NB4 (cell line): ENCODE results near the gene KTN1.

Experiments
- POLR2A ChIP-seq: IDR thresholded peaks from 2 replicates; pipeline ENCODE4 v1.6.1; 2011; ENCODE audit warnings: mild to moderate bottlenecking; ENCODE audit not compliant: insufficient read length; ENCODE audit errors: extremely low read depth
- TF ChIP-seq, protein P1 (sequence below): IDR thresholded peaks from one replicate; pipeline ENCODE4 v1.5.1; 2012; ENCODE audit warnings: low read depth, low read length
- TF ChIP-seq, protein P2 (sequence below): IDR thresholded peaks from 2 replicates; pipeline ENCODE4 v1.6.1; 2011; ENCODE audit warnings: low read depth, low read length

DNA sequence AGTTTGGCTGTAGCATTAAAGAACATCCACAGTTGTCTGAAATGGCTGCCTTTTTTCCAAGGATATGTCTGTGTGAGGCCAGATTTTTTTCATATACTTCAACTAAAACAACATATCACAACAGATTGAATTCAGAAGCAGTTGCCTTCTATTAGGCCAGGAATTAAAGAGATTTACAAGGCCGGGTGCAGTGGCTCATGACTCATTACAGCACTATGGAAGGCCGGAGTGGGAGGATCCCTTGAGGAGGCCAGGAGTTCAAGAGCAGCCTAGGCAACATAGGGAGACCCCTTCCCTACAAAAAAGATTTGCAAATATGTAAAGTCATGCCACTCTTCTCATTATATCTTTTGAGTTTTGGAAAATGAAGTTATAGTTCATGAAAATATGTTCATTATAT is 108.6 kb downstream of the KTN1 start:
- TF ChIP-seq, protein P1, sequence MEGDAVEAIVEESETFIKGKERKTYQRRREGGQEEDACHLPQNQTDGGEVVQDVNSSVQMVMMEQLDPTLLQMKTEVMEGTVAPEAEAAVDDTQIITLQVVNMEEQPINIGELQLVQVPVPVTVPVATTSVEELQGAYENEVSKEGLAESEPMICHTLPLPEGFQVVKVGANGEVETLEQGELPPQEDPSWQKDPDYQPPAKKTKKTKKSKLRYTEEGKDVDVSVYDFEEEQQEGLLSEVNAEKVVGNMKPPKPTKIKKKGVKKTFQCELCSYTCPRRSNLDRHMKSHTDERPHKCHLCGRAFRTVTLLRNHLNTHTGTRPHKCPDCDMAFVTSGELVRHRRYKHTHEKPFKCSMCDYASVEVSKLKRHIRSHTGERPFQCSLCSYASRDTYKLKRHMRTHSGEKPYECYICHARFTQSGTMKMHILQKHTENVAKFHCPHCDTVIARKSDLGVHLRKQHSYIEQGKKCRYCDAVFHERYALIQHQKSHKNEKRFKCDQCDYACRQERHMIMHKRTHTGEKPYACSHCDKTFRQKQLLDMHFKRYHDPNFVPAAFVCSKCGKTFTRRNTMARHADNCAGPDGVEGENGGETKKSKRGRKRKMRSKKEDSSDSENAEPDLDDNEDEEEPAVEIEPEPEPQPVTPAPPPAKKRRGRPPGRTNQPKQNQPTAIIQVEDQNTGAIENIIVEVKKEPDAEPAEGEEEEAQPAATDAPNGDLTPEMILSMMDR: no peak
- TF ChIP-seq, protein P2, sequence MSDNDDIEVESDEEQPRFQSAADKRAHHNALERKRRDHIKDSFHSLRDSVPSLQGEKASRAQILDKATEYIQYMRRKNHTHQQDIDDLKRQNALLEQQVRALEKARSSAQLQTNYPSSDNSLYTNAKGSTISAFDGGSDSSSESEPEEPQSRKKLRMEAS: no peak
- TF ChIP-seq POLR2A: no peak
